ENCODE data around the gene UBE2F.

The UBE2F gene

DNA sequence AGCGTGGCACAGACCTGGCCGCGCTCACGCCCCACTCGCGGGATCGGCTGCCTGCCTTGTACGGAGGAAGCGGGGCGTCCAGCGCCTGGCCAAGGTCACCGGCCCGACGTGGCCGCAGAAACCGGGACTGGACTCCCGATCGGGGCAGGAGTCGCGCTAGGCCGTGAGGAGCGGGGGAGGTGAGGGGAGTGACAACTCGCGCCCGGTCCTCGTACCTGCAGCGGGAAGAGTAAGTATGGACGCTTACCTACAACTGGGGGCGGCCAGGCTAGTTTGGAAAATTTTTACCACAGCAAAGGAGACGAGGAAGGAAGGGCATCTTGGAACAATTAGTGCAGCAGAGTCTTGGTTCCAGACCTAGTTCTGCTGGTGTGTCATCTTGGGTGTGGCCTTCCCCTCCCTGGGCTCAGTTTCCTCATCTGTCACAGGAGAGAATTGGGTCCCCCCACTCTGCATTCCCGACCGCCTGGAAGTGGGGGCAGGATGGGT lies 693 bp downstream of the UBE2F start:
- TF ChIP-seq TAF1 (IDR thresholded peaks at IDR 0.05; ENCODE audit: borderline replicate concordance, insufficient read depth, low read length) (no peak), SIN3A (IDR thresholded peaks at IDR 0.05; ENCODE audit: borderline replicate concordance, insufficient read depth, low read length) (no peak), FOXP2 (optimal IDR thresholded peaks at IDR 0.05; ENCODE audit: borderline replicate concordance, extremely low read depth, extremely low read length, insufficient read depth) (no peak), POLR2AphosphoS5 (IDR thresholded peaks at IDR 0.05; ENCODE audit: low read depth, low read length) (no peak)
- TF ChIP-seq, protein P1, sequence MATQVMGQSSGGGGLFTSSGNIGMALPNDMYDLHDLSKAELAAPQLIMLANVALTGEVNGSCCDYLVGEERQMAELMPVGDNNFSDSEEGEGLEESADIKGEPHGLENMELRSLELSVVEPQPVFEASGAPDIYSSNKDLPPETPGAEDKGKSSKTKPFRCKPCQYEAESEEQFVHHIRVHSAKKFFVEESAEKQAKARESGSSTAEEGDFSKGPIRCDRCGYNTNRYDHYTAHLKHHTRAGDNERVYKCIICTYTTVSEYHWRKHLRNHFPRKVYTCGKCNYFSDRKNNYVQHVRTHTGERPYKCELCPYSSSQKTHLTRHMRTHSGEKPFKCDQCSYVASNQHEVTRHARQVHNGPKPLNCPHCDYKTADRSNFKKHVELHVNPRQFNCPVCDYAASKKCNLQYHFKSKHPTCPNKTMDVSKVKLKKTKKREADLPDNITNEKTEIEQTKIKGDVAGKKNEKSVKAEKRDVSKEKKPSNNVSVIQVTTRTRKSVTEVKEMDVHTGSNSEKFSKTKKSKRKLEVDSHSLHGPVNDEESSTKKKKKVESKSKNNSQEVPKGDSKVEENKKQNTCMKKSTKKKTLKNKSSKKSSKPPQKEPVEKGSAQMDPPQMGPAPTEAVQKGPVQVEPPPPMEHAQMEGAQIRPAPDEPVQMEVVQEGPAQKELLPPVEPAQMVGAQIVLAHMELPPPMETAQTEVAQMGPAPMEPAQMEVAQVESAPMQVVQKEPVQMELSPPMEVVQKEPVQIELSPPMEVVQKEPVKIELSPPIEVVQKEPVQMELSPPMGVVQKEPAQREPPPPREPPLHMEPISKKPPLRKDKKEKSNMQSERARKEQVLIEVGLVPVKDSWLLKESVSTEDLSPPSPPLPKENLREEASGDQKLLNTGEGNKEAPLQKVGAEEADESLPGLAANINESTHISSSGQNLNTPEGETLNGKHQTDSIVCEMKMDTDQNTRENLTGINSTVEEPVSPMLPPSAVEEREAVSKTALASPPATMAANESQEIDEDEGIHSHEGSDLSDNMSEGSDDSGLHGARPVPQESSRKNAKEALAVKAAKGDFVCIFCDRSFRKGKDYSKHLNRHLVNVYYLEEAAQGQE (IDR thresholded peaks at IDR 0.05; ENCODE audit: insufficient read depth in 1 of 2, low read depth in 2 of 2, low read length in 2 of 2), result no peak

DNA sequence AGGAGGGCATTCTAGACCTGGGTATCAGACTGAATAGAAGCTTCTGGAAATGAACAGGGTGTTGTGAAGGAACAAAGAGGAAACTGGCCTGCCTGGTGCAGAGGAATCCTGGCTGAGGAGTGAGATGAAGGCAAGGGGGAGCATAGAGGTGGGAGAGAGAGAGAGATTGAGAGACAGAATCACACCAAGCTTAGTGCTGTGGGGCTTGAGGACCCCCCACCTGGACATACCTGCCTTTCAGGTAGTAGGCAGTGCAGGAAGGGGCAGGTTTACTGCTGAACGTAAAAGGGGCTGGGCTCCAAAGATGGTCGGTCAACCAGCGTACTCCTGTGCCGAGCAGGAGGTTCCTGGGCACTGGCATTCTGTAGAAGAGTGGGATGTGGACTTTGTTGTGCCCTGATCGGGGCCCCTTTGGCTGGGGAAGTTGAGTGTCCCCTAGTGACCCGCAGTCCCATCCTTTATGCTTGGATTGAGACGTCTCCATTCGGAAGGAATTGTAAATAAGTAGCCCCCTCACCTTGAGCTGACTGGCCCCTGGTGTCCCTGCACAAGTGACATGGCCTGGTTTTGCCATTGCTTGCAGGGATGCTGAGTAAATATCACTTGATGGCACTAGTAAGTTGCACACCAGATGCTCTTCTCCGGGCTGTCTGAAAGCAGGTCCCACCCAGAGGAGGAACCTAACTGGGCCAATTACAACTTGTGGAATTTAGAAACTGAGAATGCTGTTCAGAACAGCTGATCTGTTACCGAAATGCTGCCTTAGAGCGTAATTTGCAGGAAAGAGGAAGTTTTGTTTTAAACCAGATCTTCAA lies 1.4 kb downstream of the UBE2F start:
- TF ChIP-seq SIN3A (IDR thresholded peaks at IDR 0.05; ENCODE audit: borderline replicate concordance, insufficient read depth, low read length), result no peak
- TF ChIP-seq, protein P1 (IDR thresholded peaks at IDR 0.05; ENCODE audit: insufficient read depth in 1 of 2, low read depth in 2 of 2, low read length in 2 of 2), result no peak
- no peak for TF ChIP-seq FOXP2 (optimal IDR thresholded peaks at IDR 0.05; ENCODE audit: borderline replicate concordance, extremely low read depth, extremely low read length, insufficient read depth)
- TF ChIP-seq POLR2AphosphoS5 (IDR thresholded peaks at IDR 0.05; ENCODE audit: low read depth, low read length), result no peak

DNA sequence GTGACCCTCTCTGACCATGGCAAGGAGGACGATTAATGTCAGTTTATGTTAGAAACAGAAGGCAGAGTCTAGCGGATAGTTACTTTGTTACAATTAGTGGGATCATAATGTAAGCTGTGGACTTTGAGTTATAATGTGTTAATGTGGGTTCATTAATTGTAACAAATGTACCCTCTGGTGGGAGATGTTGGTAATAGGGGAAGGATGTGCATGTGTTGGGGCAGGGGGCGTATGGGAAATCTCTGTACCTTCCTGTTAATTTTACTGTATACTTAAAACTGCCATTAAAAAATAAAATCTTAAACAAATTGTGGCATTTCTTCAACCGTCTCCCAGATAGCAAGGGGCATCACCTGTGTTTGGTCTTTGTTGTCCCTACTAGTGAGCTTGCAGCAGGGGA lies 4.8 kb downstream of the UBE2F start:
- TF ChIP-seq SIN3A (IDR thresholded peaks at IDR 0.05; ENCODE audit: borderline replicate concordance, insufficient read depth, low read length) (no peak), POLR2AphosphoS5 (IDR thresholded peaks at IDR 0.05; ENCODE audit: low read depth, low read length) (no peak), TAF1 (IDR thresholded peaks at IDR 0.05; ENCODE audit: borderline replicate concordance, insufficient read depth, low read length) (no peak), FOXP2 (optimal IDR thresholded peaks at IDR 0.05; ENCODE audit: borderline replicate concordance, extremely low read depth, extremely low read length, insufficient read depth) (no peak)
- TF ChIP-seq, protein P1 (IDR thresholded peaks at IDR 0.05; ENCODE audit: insufficient read depth in 1 of 2, low read depth in 2 of 2, low read length in 2 of 2), result no peak

DNA sequence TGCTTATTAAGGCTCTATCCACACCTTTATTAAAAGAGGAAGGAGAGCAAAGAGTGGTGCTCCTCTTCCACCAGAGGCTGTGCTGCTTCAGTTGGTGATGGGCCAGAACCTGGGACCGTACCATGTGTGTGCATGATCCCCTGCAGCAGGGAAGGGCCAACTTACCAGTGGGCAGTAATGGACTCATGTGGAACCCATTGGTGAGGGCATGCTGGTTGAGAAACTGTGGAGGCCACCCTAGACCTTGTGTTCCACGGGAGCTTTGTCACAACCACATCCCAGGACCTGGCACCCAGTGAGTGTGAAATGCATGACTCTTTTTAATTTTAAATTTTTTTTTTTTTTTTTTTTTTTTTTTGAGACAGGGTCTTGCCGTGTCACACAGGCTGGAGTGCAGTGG lies 5.4 kb downstream of the UBE2F start:
- TF ChIP-seq, protein P1 (IDR thresholded peaks at IDR 0.05; ENCODE audit: insufficient read depth in 1 of 2, low read depth in 2 of 2, low read length in 2 of 2), result no peak
- no peak for TF ChIP-seq TAF1 (IDR thresholded peaks at IDR 0.05; ENCODE audit: borderline replicate concordance, insufficient read depth, low read length)
- TF ChIP-seq POLR2AphosphoS5 (IDR thresholded peaks at IDR 0.05; ENCODE audit: low read depth, low read length), result no peak
- no peak for TF ChIP-seq SIN3A (IDR thresholded peaks at IDR 0.05; ENCODE audit: borderline replicate concordance, insufficient read depth, low read length)
- no peak for TF ChIP-seq FOXP2 (optimal IDR thresholded peaks at IDR 0.05; ENCODE audit: borderline replicate concordance, extremely low read depth, extremely low read length, insufficient read depth)
